Osteoblast (primary cell): ENCODE measurements around the gene KCNA2. TPM values are rescaled to one million over a fixed set of nuclear protein-coding genes. Genes with fewer than 3 reads are reported as not detected.

Experiments
- DNase-seq: peaks from one replicate; pipeline ENCODE4 v3.0.0; 2011; ENCODE audit warnings: low spot score, mixed read lengths; ENCODE audit not compliant: insufficient read length; ENCODE audit errors: missing footprints
- H2AFZ ChIP-seq: 2 replicates; pipeline ENCODE4 v1.6.0; 2011; ENCODE audit warnings: mild to moderate bottlenecking, low read length
- H3K27ac ChIP-seq: 2 replicates; pipeline ENCODE4 v1.5.1; 2011; ENCODE audit warnings: mild to moderate bottlenecking, low read depth, low read length, moderate library complexity
- H3K27me3 ChIP-seq: 2 replicates; pipeline ENCODE4 v1.6.0; 2012; ENCODE audit warnings: mild to moderate bottlenecking, control low read depth, inconsistent platforms, low read length, moderate library complexity; ENCODE audit not compliant: insufficient read depth
- H3K36me3 ChIP-seq: 2 replicates; pipeline ENCODE4 v1.5.1; 2011; ENCODE audit warnings: mild to moderate bottlenecking, low read length, control low read depth, moderate library complexity; ENCODE audit not compliant: insufficient read depth
- H3K4me1 ChIP-seq: 2 replicates; pipeline ENCODE4 v1.5.1; 2011; ENCODE audit warnings: mild to moderate bottlenecking, low read length, control low read depth, moderate library complexity; ENCODE audit not compliant: insufficient read depth
- H3K4me2 ChIP-seq: 2 replicates; pipeline ENCODE4 v1.6.0; 2011; ENCODE audit warnings: mild to moderate bottlenecking, low read length; ENCODE audit not compliant: insufficient read depth
- H3K4me3 ChIP-seq: fragments of 200-600 bp; sonication (generic); 3 replicates; pipeline ENCODE4 v1.5.1; 2012; ENCODE audit warnings: mild to moderate bottlenecking, low read length, inconsistent platforms; ENCODE audit not compliant: insufficient read depth
- H3K79me2 ChIP-seq: 2 replicates; pipeline ENCODE4 v1.6.0; 2012; ENCODE audit warnings: mild to moderate bottlenecking, low read length, control low read depth, inconsistent platforms; ENCODE audit not compliant: insufficient read depth
- H3K9me3 ChIP-seq: 2 replicates; pipeline ENCODE4 v1.5.1; 2011; ENCODE audit warnings: low read depth, low read length, control low read depth
- H4K20me1 ChIP-seq: 2 replicates; pipeline ENCODE4 v1.6.0; 2012; ENCODE audit warnings: mild to moderate bottlenecking, low read length, control low read depth; ENCODE audit not compliant: insufficient read depth
- CTCF ChIP-seq: IDR thresholded peaks from 2 replicates; pipeline ENCODE4 v1.5.1; 2011; ENCODE audit warnings: mild to moderate bottlenecking, low read depth, low read length, moderate library complexity; ENCODE audit errors: extremely low read depth
- total RNA-seq: library from RNA; depleted of rRNA; stranded (reverse); fragments of >200 nt; gene quantifications from 2 replicates; pipeline ENCODE4 v1.2.3, GENCODE V29; 2012

KCNA2 gene
- total RNA-seq, 1 donor, result not detected

DNA sequence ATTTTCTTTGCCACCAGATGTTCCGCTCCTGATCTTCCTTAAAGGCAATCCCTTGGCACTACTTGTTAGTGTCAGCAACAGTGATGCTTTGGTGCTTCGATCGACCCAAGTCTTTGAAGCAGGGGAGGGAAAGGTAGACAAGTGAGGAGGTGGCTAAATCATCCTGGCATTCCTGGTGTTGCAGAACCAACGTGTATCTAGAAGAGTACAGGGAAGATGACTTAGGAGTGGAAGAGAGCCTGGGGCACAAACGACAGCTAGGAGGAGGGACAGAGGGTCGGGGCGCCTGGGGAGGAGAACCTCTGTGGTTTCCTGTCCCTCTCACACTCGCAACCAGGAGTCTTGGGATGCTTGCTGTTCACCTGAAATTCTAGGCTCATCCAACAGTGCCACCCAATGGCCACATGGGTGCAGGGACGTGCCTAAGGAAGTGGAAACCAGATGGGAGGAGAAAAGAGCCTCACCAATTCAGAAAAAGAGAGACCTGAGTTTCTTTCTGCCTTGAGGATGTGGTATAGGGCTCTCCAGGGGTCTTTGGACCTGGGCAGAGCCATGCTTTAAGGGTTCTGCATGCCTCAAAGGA lies 9.5 kb upstream of the KCNA2 start:
- TF ChIP-seq CTCF, result peak; percentile 72
- Histone ChIP-seq H3K27me3 (peaks cover 18% of the 10 kb centered on the region), H2AFZ (no peak overlapping the region), H3K4me1 (no peaks in the 10 kb centered on the region), H3K4me3 (no peak overlapping the region), H3K79me2 (no peaks in the 10 kb centered on the region), H3K27ac (no peak overlapping the region), H3K4me2 (no peak overlapping the region), H3K36me3 (no peaks in the 10 kb centered on the region), H4K20me1 (no peaks in the 10 kb centered on the region), H3K9me3 (no peaks in the 10 kb centered on the region)
- DNase-seq, result peak; percentile 87

- Histone ChIP-seq H3K4me2 (no peak overlapping the region), H3K27me3 (peaks cover 37% of the 10 kb centered on the region), H4K20me1 (no peaks in the 10 kb centered on the region)
Observed at GRCh38 chr1:110612060-110612745, 6.0 kb upstream of the KCNA2 start.

DNA sequence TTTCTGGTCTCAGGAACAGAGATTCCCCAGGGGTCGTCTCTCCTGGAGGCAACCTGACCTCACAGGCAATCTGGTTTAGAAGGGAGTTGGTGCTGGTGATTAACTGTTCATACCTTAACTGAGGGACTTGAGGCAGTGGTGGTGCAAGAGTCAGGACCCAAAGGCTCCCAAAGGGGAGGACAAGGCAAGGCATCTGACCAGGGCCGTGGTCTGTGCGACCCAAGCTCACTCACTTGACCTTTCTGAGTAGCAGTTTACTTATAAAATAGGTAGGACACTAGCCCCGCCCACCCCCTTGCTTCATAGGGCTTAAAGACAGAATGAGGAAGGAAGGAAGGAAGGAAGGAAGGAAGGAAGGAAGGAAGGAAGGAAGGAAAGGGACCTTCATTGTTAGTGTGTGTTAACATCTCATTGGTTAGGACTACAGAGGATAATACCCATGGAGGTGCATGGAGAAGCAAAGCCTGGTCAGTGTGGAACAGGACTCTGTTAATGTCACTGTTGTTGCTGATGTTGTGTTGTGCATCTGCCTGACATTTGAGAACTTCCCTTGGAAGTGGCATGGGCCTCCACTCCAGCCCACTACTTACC lies 4.6 kb upstream of the KCNA2 start:
- no peaks in the 10 kb centered on the region for H3K79me2 ChIP-seq
- no peak for DNase-seq
- H3K36me3 ChIP-seq, result no peaks in the 10 kb centered on the region
- H3K27me3 ChIP-seq, result peaks cover 45% of the 10 kb centered on the region
- no peak overlapping the region for H3K4me2 ChIP-seq
- no peak for TF ChIP-seq CTCF
- H4K20me1 ChIP-seq, result no peaks in the 10 kb centered on the region
- no peaks in the 10 kb centered on the region for H3K4me1 ChIP-seq
- no peak overlapping the region for H3K4me3 ChIP-seq
- no peaks in the 10 kb centered on the region for H3K9me3 ChIP-seq
- H2AFZ ChIP-seq, result no peak overlapping the region
- H3K27ac ChIP-seq, result no peak overlapping the region

More at GRCh38 chr1:110612060-110612745, 6.0 kb upstream of the KCNA2 start:
- Histone ChIP-seq H3K9me3 (no peaks in the 10 kb centered on the region), H3K79me2 (no peaks in the 10 kb centered on the region), H2AFZ (no peak overlapping the region), H3K4me1 (no peaks in the 10 kb centered on the region), H3K36me3 (no peaks in the 10 kb centered on the region), H3K27ac (no peak overlapping the region), H3K4me3 (no peak overlapping the region)
- TF ChIP-seq CTCF, result no peak
- DNase-seq, result no peak

GRCh38 chr1:110610084-110610483 lies 3.9 kb upstream of the KCNA2 start:
- DNase-seq, result no peak
- peaks cover 52% of the 10 kb centered on the region for H3K27me3 ChIP-seq
- H3K9me3 ChIP-seq, result no peaks in the 10 kb centered on the region
- H3K4me3 ChIP-seq, result no peak overlapping the region
- no peak overlapping the region for H3K27ac ChIP-seq
- H2AFZ ChIP-seq, result no peak overlapping the region
- no peak overlapping the region for H3K4me2 ChIP-seq
- no peaks in the 10 kb centered on the region for H3K4me1 ChIP-seq
- H4K20me1 ChIP-seq, result no peaks in the 10 kb centered on the region
- H3K36me3 ChIP-seq, result no peaks in the 10 kb centered on the region
- H3K79me2 ChIP-seq, result no peaks in the 10 kb centered on the region
- TF ChIP-seq CTCF, result no peak
